DMS53 treated with DMSO at 0.1 percent for 48 hours (cell line): ENCODE data around the gene KIF1A.

Experiments
- DNase-seq: peaks from one replicate; lab custom pipeline; 2025; ENCODE audit not compliant: unreplicated experiment; lab: John Stamatoyannopoulos, UW

Gene KIF1A

DNA sequence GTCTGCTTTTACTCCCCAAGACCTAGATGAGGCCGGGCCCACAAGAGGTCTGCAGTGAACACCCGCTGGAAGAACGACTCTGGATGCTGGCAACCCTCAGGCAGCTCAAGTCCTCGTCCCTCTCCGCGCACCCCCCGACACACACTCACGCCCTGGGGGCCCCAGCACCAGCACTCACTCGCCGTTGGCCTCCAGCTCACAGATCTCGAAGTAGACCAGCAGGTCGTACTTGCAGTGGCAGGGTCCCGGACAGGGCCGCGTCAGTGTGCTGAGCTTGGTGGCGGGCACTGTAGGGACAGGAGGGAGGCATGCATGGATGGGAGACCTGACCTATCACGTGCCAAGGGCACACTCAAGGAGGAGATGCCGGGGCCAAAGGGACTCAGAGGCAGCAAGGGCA, 78.9 kb downstream of the KIF1A start:
- DNase-seq, result no peak

DNA sequence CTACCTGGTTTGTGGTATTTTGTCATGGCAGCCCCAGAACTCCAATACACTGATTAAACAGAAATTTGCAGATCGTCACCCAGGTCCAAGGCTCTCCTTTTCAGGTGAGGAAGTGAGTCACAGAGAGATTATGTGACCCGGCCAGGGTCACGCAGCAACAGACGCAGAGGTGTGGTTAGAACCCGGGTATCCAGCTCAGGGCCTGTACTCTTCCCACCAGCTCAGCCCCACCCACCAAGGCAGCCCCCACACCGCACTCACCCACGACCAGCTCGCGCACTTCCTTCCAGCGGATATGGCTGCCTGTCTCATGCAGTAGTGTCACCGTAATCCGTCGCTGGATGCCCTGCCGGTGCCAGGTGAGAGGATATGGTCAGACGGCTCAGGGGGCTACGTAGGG, 80.2 kb downstream of the KIF1A start:
- no peak for DNase-seq

DNA sequence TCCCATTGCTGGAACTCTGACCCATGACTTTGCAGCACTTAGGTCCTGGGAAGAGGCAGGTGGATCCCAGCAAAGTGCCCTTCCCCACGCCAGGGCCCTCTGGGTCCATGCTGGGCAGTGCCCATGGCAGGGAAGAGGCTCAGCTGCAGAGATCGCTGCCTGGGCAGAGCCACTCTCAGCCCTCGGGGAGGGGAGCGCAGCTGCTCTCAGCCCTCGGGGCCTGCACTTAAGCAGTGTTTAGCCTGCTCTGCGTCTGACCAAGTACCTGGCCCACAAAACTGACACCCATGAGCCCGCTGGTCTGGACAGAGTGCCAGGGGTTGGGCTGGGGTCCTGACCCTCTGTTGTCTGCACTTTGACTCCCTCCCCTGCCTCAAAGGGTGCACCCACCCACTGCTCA, 82.1 kb downstream of the KIF1A start:
- no peak for DNase-seq

DNA sequence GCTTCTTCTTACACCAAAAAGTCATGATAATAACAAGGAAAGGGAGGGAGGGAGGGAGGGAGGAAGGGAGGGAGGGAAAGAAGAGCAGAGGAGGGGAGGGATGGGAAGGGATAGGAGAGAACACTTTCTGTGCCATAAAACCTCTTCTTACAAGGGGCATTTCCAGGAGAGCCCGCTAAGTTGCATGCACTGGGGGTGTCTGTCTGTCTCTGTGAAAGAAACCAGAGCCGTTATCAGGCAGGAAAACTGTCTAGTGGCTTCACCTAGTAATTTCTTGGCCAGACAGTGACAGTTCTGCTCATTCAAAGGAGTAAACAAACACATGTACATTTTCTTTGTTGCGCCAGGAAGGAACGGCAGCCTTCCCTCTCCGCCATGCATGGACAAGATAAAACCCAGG, 82.5 kb downstream of the KIF1A start:
- DNase-seq, result no peak

DNA sequence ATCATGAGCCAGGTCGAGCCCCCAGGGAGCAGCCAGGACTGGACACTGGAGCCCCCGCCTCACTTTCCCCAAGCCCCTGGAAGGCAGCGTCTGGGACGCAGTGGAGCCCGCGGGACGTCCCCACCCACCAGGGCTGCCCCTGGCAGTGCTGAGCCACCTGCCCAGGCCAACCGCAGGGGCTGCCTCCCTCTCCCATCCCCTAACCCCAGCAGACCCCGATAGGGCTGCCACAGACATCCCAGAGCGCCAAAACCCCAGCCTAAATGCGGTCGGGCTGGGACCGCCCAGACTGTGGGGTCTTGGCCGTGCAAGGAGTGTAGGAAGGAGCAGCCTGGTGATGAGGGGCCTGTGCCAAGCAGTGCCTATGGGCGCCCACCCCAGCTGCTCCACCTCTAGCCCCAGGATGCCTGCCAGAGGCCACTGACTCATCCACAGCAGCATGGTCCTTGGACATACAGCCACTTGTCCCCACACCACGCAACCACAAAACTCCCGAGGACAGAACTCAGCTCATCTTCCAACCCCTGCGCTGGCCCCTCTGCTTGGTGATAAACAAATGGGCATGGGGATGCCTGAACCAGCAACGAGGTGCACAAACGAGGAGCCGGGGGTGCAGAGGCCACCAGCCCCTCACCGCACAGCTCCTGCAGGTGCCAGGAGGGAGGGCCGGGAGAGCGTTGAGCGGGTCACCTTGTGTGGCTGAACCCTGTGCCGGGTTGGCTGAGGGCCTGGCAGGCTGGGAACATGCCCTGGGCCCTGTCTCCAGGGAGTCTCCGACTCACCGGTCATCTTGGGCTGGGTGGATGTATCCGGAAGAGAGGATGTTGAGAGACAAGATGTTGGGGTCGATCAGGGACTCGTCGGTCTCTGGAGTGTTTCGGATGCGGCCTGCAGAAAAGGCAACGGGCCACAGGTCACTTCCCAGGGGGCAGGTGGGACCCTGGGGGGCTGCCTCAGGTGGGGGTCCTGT, 83.5 kb downstream of the KIF1A start:
- no peak for DNase-seq

DNA sequence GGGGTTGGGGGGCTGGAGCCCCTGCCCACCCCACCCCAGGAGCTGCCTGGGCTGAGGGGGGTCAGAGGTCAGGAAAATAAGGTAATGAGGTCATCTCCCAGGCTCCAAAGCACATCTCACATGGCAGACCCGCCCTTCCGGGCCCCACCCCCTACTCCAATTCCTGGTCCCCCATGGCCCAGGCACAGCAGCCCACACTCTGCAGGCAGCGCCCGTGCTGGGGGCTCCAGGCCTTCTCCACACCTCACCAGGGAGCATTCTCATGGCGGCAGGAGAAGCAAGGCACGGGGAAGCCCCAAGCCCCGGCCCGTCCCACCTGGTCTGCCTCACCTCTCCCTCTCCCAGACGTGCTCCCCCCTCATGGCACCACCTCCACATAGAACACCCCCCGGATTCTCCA, 84.5 kb downstream of the KIF1A start:
- no peak for DNase-seq

DNA sequence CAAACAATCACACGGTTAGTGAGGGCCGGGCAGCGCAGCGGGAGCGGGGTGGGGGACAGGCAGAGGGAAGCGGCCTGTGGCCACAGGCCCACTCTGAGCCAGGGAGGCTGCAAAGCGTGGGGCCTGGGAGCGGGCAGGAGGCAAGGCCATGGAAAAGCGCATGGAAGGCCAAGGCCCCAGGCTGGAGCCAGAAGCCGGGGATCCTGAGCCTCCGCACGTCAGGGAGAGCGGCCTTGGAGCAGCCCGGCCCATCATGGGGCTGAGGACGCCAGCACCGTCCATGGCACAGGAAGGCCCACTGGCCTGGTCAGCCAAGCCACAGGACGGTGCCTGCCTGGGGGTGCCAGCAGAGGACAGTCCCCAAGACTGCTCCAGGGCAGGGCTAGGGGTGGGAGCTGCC, 85.3 kb downstream of the KIF1A start:
- no peak for DNase-seq

DNA sequence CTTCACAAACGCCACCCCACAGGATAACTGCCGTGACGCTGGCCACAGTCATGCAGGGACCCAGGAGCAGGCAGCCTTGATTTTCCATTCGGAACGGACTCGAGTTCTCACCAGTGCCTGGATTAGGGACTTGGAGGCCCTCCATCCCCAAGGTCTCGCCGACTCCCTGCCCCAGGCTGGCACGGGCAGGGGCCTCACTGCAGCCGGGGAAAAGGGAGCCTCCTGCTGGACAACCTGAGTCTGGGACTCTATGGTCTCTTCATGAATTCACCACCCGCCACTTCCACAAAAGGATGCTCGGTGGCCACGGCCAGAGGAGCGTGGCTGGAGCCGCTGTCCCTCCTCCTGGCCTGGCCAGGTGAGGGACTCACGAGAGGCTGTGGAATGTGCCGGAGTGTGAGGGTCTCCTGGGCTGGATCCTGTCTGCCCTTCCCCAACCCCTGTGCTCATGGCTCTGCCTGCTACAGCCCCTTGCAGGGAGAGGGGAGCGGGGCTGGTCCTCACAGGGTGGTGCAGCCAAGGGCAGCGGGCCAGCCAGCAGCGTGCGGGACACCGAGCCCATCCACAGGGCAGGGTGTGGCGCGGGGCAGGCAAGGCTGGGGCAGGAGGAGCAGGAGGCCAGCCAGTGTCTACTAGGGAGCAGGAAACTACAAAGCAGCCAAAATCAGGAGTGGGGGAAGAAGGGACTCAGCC, 86.1 kb downstream of the KIF1A start:
- no peak for DNase-seq

DNA sequence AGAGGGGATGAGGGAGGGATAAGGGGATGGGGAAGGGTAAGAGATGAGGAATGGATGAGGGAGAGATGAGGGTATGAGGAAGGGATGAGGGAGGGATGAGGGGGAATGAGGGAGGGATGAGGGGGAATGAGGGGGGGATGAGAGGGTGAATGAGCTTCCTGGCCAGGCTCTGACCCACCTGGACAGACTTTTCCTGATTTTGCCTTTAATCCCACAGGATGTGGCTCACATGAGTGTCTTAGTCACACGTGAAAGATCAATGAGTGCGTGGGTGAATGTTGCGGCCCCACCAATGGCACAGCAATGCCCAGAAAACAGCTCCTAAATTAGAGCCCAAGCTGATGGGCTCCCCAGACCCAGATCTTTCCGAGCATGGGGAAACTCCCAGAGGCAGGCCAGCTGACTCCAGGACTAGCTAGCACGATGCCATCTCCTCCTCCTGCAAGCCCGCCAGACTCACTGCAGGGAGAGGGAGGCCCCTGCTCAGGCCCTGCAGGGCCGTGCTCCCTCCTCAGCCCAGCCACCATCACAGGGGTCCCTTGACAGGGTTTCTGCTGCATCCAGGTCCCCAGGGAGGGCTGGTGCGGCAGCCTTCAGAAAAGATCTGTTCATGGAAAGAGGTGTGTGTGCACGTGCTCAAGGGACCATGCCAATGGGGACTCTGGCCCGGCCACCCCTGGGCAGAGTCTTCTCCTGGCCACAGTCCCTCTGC, 87.0 kb downstream of the KIF1A start:
- no peak for DNase-seq

DNA sequence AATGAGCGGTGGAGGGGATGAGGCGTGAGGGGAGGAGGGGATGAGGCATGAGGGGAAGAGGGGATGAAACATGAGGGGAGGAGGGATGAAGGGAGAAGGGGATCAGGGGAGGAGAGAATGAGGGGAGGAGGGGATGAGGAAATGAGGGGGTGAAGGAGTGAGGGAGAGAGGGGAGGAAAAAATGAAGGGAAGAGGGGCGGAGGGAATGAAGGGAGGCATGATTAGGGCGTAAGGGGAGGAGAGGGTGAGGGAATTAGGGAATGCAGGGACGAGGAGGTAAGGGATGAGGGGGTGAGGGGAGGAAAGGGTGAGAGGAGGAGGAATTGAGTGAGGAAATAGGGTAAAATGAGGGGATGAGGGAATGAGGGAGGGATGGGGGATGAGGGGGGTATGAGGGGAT, 87.8 kb downstream of the KIF1A start:
- no peak for DNase-seq

DNA sequence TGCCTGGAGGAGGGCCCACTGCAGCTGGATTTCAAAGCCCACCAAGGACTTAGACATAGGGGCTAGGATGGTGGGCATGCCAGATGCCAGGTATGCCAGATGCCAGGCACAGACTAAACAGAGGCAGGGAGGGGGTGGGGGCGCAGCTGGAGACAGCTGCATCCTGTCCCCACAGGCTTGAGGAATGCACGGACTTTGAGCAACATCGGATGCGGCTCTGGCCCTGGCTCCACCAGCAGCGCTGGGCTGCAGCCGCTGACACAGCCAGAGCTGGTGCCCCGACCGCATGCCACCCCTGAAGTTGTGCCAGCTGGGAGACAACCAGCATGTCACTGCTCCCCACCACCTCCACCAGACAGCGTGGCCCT, 88.9 kb downstream of the KIF1A start:
- DNase-seq, result no peak

DNA sequence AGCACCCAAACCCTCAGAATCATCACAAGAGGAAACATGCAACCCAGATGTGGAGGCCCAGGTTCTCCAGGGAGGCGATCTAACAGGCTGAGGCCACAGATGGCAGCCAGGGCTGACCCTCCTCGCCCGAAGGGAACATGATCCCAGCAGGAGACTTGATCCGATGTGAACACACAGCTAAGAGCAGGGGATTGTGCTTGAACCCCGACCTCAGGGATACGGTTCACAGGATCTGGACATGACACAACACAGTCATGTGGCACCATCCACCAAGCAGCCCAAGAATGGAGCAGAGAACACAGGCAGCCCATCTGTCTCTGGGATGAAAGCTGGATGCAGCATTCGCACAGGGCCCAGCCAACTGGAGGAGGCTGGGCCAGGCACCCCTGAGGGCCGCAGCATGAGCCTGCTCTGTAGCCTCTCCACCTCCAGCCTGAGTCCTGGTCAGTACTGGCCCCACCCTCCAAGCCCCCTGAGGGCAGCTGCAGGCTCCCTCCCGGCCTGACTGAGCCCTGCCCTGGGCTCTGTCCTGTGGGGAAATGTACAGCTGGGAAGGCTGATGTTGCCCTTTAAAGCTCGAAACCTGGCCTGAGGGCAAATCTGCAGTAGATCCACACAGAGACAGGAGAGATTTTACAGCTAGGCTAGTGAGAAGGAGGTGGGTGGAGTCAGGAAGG, 89.4 kb downstream of the KIF1A start:
- DNase-seq, result no peak

DNA sequence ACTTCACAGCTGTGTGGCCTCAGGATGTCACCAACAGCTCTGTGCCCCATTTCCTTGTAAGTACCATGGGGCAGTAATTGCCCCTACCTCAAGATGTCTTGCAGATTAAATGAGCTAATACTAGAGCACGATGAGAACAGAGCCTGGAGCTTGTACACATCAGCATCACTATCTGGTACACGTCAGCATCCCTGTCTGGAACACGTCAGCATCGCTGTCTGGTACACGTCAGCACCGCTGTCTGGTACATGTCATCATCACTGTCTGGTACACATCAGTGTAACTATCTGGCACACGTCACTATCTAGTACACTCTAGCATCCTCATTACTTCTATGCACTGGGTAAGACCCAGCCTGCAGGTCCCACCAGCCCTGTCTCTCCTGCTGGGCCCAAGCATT, 91.2 kb downstream of the KIF1A start:
- DNase-seq, result no peak

DNA sequence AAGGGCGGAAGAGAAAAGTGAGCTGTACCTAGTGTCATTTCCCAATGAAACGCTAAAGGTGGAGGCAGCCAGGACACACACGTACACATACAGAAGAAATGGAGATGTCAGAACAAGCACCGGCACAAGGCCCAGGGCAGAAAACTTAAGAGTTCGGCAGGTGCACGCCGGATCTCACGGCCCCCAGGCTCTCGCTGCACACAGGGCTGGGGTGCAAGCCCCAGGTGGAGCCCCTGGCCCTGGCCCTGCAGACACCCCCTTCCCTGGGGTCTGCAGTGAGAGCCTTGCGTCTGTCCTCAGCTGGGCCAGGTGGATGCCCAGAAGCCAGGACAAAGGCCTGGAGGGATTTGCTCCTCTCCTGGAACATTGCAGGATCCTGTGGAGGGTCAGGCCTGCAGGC, 91.7 kb downstream of the KIF1A start:
- no peak for DNase-seq

DNA sequence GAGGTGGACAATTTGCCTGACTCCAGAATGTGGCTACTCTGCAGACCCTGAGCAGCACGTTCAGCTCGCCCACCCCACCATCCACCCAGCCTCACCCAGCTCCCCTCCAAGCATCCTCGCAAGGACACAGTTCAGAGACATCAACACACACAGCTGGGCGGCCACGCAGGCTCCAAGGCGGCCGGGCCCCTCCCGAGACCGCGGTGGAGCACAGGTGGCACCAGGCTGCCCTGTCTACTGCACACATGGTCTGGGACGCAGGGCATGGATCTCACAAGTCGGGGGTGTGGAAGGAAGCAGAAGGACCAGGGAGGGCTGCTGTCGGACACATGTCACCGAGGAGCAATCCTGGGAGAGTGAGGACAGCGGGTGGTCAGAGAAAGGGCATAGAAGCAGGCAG, 92.1 kb downstream of the KIF1A start:
- no peak for DNase-seq

DNA sequence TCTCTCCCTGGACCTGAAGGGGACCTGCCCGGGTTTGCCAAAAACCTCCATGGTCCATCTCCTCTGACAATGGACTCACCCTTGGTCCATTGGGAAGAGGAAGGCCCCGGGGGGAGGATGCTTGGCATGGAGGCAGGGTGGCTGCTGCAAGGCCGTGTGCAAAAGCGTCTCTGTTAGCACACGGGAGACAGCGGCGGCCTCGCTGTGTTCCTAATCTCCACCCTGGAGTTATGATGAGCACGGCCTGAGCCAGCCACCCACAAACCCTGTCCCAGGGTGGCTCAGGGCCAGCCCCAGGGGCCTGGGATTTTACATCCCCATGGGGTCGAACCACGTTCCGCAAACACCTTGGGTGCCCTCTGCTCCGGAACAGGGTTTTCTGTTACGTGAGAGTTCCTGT, 92.6 kb downstream of the KIF1A start:
- no peak for DNase-seq

DNA sequence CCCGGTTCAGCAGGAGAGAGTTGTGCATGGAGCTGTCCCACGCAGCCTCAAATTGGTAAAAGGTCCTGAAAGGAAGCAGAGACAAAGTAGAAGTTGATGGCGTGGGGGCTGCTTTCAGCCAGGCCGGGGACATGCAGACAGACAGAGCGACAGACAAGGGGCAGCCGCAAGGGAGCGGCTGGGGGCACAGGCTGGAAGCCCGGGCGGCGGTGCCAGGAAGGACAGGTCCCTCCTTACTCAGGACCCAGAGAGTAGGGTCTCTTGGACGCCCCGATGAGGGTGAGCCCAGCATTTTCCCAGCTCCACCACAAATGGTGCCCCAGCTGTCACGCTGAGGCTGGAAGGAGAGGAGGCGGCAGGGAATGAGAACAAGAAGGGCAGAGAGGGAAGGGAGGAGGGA, 93.1 kb downstream of the KIF1A start:
- no peak for DNase-seq

DNA sequence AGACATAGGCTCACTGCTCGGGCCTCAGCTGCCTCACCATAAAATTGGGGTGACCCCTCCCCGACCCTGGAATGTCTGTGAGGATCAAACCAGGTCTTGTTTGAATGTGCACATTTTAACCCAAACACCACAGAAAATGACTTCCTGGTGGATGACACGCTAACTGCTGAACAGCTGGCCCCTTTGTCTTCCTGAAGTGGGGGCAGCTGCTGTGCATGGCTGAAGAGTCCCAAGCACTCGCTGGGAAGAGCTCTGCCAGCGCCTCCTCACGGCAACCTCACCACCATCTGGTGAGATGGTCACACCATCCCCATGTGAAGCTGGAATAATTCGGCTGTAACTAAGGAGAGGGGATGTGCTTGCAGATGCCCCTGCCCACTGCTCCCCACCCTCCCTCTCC, 94.3 kb downstream of the KIF1A start:
- DNase-seq, result peak; percentile 85

DNA sequence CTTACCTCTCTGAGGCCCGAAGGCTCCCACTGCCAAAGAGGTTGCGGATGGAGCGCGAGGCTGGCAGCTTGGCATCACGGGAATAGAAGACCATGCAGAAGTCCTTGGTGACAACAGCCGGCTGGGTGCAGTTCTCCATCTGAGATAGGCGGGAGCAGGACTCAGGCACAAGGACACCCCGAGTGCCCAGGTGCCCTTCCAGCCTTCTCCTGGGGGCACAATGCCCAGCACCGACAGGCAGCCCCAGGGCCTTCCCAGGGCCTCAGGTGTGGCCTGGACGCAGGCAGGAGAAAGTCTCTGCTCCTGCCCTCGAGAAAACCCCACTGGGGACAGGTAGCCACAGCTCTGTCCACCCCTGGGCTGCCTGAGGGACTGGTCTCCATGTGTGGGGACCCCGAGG, 94.8 kb downstream of the KIF1A start:
- no peak for DNase-seq

DNA sequence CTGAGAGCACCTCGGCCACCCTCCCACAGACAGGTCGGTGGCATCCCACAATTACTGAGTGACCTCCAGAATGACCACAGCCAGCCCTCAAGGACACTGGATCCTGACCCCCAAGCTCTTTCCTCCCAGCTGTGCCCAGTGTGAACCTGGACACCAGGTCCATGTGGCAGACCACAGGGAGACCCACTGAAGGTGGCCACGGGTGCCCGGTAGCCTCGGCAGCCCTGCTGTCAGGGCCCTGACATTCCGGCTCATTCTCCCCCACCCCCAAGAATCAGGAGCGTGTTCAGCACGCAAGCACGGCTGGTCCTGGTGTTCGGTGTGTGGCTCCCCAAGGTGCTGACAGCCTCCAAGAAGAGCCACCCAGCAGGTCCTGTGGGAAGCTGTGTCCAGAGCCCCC, 95.6 kb downstream of the KIF1A start:
- DNase-seq, result no peak

DNA sequence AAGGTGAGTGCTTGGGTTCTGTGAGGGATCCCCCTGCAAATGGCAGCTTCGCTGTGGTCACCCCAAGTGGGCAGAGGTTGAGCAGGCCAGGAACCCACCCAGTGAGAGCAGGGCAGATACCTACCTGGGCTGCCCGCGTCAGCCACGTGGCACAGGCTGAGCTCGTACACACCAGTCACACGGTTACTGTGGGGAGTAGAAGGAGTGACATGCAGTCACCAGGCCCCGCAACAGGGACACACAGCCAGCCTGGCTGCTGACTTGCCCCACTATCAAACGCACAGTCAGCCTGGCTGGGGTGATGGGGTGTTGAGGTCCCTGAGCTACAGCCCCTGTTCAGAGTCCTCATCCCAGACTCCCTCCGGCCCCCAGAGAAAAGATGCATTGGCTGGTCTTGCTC, 96.2 kb downstream of the KIF1A start:
- DNase-seq, result no peak
